ENCODE results near the gene ANO1. TPM values are rescaled to one million over a fixed set of nuclear protein-coding genes. Genes with fewer than 3 reads are reported as not detected.
"Not testable (repeated sequence)": the region's sequence is repeated elsewhere in the genome, so short reads cannot be mapped to it uniquely, and the experiment has no call there.

The ANO1 gene
- total RNA-seq, 1 experiment from 2014 or later = 184 TPM

- TF ChIP-seq EZH2phosphoT487 (IDR thresholded peaks at IDR 0.05; ENCODE audit: borderline replicate concordance, low read length) (no peak), EZH2 (IDR thresholded peaks at IDR 0.05; ENCODE audit: low read length, unreplicated experiment) (no peak), CTCF (conservative IDR thresholded peaks at IDR 0.05; ENCODE audit: low read depth, low read length) (no peak)
- Histone ChIP-seq H3K79me2 (ENCODE audit: low read length) (peaks cover 22% of the 10 kb centered on the region), H3K9ac (ENCODE audit: low read length) (no peak overlapping the region), H2AFZ (ENCODE audit: low read length) (no peak overlapping the region), H3K27ac (ENCODE audit: low read length) (no peak overlapping the region), H3K9me3 (ENCODE audit: low read length) (no peaks in the 10 kb centered on the region), H3K27me3 (ENCODE audit: low read length) (no peaks in the 10 kb centered on the region), H4K20me1 (ENCODE audit: low read length) (peaks cover 14% of the 10 kb centered on the region), H3K4me2 (ENCODE audit: low read length) (no peak overlapping the region), H3K36me3 (ENCODE audit: low read depth, low read length) (peaks cover 8% of the 10 kb centered on the region; the same call in 1 of the 2 replicates), H3F3A (ENCODE audit: low read length, unreplicated experiment) (no peaks in the 10 kb centered on the region), H3K4me1 (ENCODE audit: insufficient read depth, low read length) (peaks cover 21% of the 10 kb centered on the region), H3K4me3 (ENCODE audit: low read length) (no peak overlapping the region), H3K9me2 (replicated peaks; ENCODE audit: low read length) (no peaks in the 10 kb centered on the region)
- no TSS peak for BruUV-seq (replicated peaks)
- intact Hi-C loops (cut with micrococcal nuclease) = no loop called here
- DNase-seq = peak; percentile 37
- CTCF ChIA-PET = no interaction called here
- ATAC-seq = no peak
- POLR2A ChIA-PET (ENCODE audit: unreplicated experiment) = interaction anchor here (0.6 kb wide), 1 partner anchor 1451 kb away, joined by 3 read pairs; no protein-coding TSS in a partner anchor
Observed at GRCh38 chr11:70200212-70200844, 122.2 kb downstream of the ANO1 start.

GRCh38 chr11:70201047-70201446, 122.9 kb downstream of the ANO1 start:
- POLR2A ChIA-PET (ENCODE audit: unreplicated experiment); H3F3A ChIP-seq (ENCODE audit: low read length, unreplicated experiment); intact Hi-C loops (cut with micrococcal nuclease); ATAC-seq; H3K9ac ChIP-seq (ENCODE audit: low read length); H2AFZ ChIP-seq (ENCODE audit: low read length); H3K9me2 ChIP-seq (replicated peaks; ENCODE audit: low read length); H3K4me3 ChIP-seq (ENCODE audit: low read length); H3K9me3 ChIP-seq (ENCODE audit: low read length); H3K27ac ChIP-seq (ENCODE audit: low read length); DNase-seq; H3K4me2 ChIP-seq (ENCODE audit: low read length); BruUV-seq (replicated peaks); H3K27me3 ChIP-seq (ENCODE audit: low read length): not testable (repeated sequence)
- Histone ChIP-seq H4K20me1 (ENCODE audit: low read length) (peaks cover 21% of the 10 kb centered on the region), H3K36me3 (ENCODE audit: low read depth, low read length) (peaks cover 14% of the 10 kb centered on the region; the same call in 1 of the 2 replicates), H3K79me2 (ENCODE audit: low read length) (peaks cover 30% of the 10 kb centered on the region), H3K4me1 (ENCODE audit: insufficient read depth, low read length) (peaks cover 21% of the 10 kb centered on the region)
- CTCF ChIA-PET = interaction anchor here (0.6 kb wide), 1 partner anchor 484 kb away, joined by 4 read pairs; no protein-coding TSS in a partner anchor

- H3K27ac ChIP-seq (ENCODE audit: low read length) = peak overlapping the region; percentile 96; the same call in 1 of the 2 replicates
Observed at GRCh38 chr11:70201882-70202861, 124.1 kb downstream of the ANO1 start.

More at GRCh38 chr11:70201882-70202861, 124.1 kb downstream of the ANO1 start:
- intact Hi-C loops (cut with micrococcal nuclease) = no loop called here
- peaks cover 41% of the 10 kb centered on the region for H3K79me2 ChIP-seq (ENCODE audit: low read length)
- H3F3A ChIP-seq (ENCODE audit: low read length, unreplicated experiment) = no peaks in the 10 kb centered on the region
- H3K36me3 ChIP-seq (ENCODE audit: low read depth, low read length) = peaks cover 25% of the 10 kb centered on the region; the same call in 1 of the 2 replicates
- TF ChIP-seq EZH2phosphoT487 (IDR thresholded peaks at IDR 0.05; ENCODE audit: borderline replicate concordance, low read length) = no peak
- no peak for TF ChIP-seq EZH2 (IDR thresholded peaks at IDR 0.05; ENCODE audit: low read length, unreplicated experiment)
- no peak for TF ChIP-seq CTCF (conservative IDR thresholded peaks at IDR 0.05; ENCODE audit: low read depth, low read length)
- peak overlapping the region; percentile 76 for H3K4me3 ChIP-seq (ENCODE audit: low read length)
- H3K4me1 ChIP-seq (ENCODE audit: insufficient read depth, low read length) = peaks cover 22% of the 10 kb centered on the region
- peaks cover 32% of the 10 kb centered on the region for H4K20me1 ChIP-seq (ENCODE audit: low read length)
- H3K4me2 ChIP-seq (ENCODE audit: low read length) = peak overlapping the region; percentile 83
- DNase-seq (no peak), ATAC-seq (no peak)
- H2AFZ ChIP-seq (ENCODE audit: low read length) = peak overlapping the region; percentile 63
- H3K9me2 ChIP-seq (replicated peaks; ENCODE audit: low read length) = no peaks in the 10 kb centered on the region
- peak overlapping the region; percentile 99 for H3K9ac ChIP-seq (ENCODE audit: low read length)
- no peaks in the 10 kb centered on the region for H3K9me3 ChIP-seq (ENCODE audit: low read length)
- no peaks in the 10 kb centered on the region for H3K27me3 ChIP-seq (ENCODE audit: low read length)
- CTCF ChIA-PET = interaction anchor here (0.6 kb wide), 1 partner anchor 485 kb away, joined by 4 read pairs; no protein-coding TSS in a partner anchor
- POLR2A ChIA-PET (ENCODE audit: unreplicated experiment) = no interaction called here
- TSS peak; percentile 79 for BruUV-seq (replicated peaks)

All from PC-3 (cell line).